HepG2 (cell line): ENCODE results near the gene PLD6. TPM values are rescaled to one million over a fixed set of nuclear protein-coding genes. Genes with fewer than 3 reads are reported as not detected.

Source experiments
- BHLHE40 ChIP-seq: IDR thresholded peaks from 2 replicates; pipeline ENCODE4 v1.6.1; 2011; ENCODE audit warnings: low read length, improper control_type of control experiment
- CCAR2 ChIP-seq: fragments of 200-400 bp; formaldehyde crosslinking; optimal IDR thresholded peaks from 2 replicates; pipeline ENCODE3; 2018; ENCODE audit warnings: low read depth, mild to moderate bottlenecking, low read length, moderate library complexity
- ELK4 ChIP-seq: sonication (generic); formaldehyde crosslinking; IDR thresholded peaks from 2 replicates; pipeline ENCODE4 v1.9.0; 2021; ENCODE audit warnings: missing genetic modification reagents, borderline replicate concordance
- FLYWCH1 ChIP-seq: sonication (generic); formaldehyde crosslinking; IDR thresholded peaks from 2 replicates; pipeline ENCODE4 v1.8.1; 2023; ENCODE audit warnings: mild to moderate bottlenecking, missing genetic modification reagents
- GTF3A ChIP-seq: sonication (generic); formaldehyde crosslinking; conservative IDR thresholded peaks from 2 replicates; pipeline ENCODE4 v1.4.0; 2020; ENCODE audit warnings: mild to moderate bottlenecking, missing genetic modification reagents
- JUN ChIP-seq: sonication (generic); formaldehyde crosslinking; IDR thresholded peaks from 2 replicates; pipeline ENCODE4 v1.4.0; 2020; ENCODE audit warnings: mild to moderate bottlenecking, missing genetic modification reagents
- LBX2 ChIP-seq: sonication (generic); formaldehyde crosslinking; IDR thresholded peaks from 2 replicates; pipeline ENCODE4 v1.5.0; 2020; ENCODE audit warnings: missing genetic modification reagents, mild to moderate bottlenecking, borderline replicate concordance
- MAFK ChIP-seq, 2 experiments: IDR thresholded peaks in 1 of 2; conservative IDR thresholded peaks in 1 of 2; 2 replicates each; pipeline ENCODE4 v1.6.1; 2011; ENCODE audit warnings: improper control_type of control experiment in 2 of 2, low read length in 2 of 2
- MIER3 ChIP-seq: IDR thresholded peaks from 2 replicates; pipeline ENCODE4 v1.6.1; 2016; ENCODE audit warnings: missing compliant biosample characterization, borderline replicate concordance
- NFATC3 ChIP-seq: sonication (generic); formaldehyde crosslinking; IDR thresholded peaks from 2 replicates; pipeline ENCODE4 v1.5.1; 2020; ENCODE audit warnings: mild to moderate bottlenecking, missing genetic modification reagents
- NFYB ChIP-seq: sonication (generic); formaldehyde crosslinking; IDR thresholded peaks from 2 replicates; pipeline ENCODE4 v1.4.0; 2020; ENCODE audit warnings: missing genetic modification reagents
- PLRG1 ChIP-seq: fragments of 450-650 bp; conservative IDR thresholded peaks from 2 replicates; pipeline ENCODE4 v1.6.1; 2016
- SMARCE1 ChIP-seq: fragments of 450-650 bp; IDR thresholded peaks from 2 replicates; pipeline ENCODE4 v1.6.1; 2017; ENCODE audit warnings: borderline replicate concordance
- SNRNP70 ChIP-seq: fragments of 200-400 bp; formaldehyde crosslinking; IDR thresholded peaks from 2 replicates; pipeline ENCODE4 v1.6.1; 2017; ENCODE audit warnings: mild to moderate bottlenecking, low read depth, low read length, moderate library complexity
- U2AF1 ChIP-seq: fragments of 200-400 bp; formaldehyde crosslinking; optimal IDR thresholded peaks from 2 replicates; pipeline ENCODE3; 2017; ENCODE audit warnings: mild to moderate bottlenecking, low read depth, low read length
- ZBTB1 ChIP-seq: sonication (generic); formaldehyde crosslinking; IDR thresholded peaks from 2 replicates; pipeline ENCODE4 v1.4.0; 2020; ENCODE audit warnings: missing genetic modification reagents, borderline replicate concordance
- ZFP82 ChIP-seq: sonication (generic); formaldehyde crosslinking; IDR thresholded peaks from 2 replicates; pipeline ENCODE4 v1.5.1; 2020; ENCODE audit warnings: mild to moderate bottlenecking, missing genetic modification reagents, borderline replicate concordance
- ZFX ChIP-seq: sonication (generic); formaldehyde crosslinking; IDR thresholded peaks from 2 replicates; pipeline ENCODE4 v1.4.0; 2020; ENCODE audit warnings: mild to moderate bottlenecking, low read depth, missing genetic modification reagents, moderate library complexity
- ZNF232 ChIP-seq: sonication (generic); formaldehyde crosslinking; IDR thresholded peaks from 2 replicates; pipeline ENCODE4 v1.4.0; 2020; ENCODE audit warnings: missing genetic modification reagents, borderline replicate concordance
- ZNF292 ChIP-seq: sonication (generic); formaldehyde crosslinking; IDR thresholded peaks from 2 replicates; pipeline ENCODE4 v1.8.1; 2022; ENCODE audit warnings: mild to moderate bottlenecking, low read depth, missing genetic modification reagents, borderline replicate concordance
- ZNF329 ChIP-seq: sonication (generic); formaldehyde crosslinking; IDR thresholded peaks from 2 replicates; pipeline ENCODE4 v1.9.0; 2021; ENCODE audit warnings: low read depth, mild to moderate bottlenecking, missing genetic modification reagents
- ZNF747 ChIP-seq: sonication (generic); formaldehyde crosslinking; IDR thresholded peaks from 2 replicates; pipeline ENCODE4 v1.8.1; 2023; ENCODE audit warnings: missing genetic modification reagents, mild to moderate bottlenecking, borderline replicate concordance
- polyA plus RNA-seq, 8 experiments: library from polyadenylated mRNA; depleted of rRNA in 3 of 8; stranded (reverse) in 7 of 8; unstranded in 1 of 8; fragments of >200 nt; fragmentation: Illumina TruSeq in 4 of 8; extraction: Trizol in 4 of 8; gene quantifications; 2 replicates each; pipeline versions ENCODE4 v1.2.1 to v1.2.3, GENCODE V29; 2011 to 2016; ENCODE audit warnings: low read depth in 4 of 8, missing spikeins in 1 of 8, mixed read lengths in 1 of 8; ENCODE audit not compliant: insufficient read depth in 1 of 8
- total RNA-seq, 5 experiments: library from RNA; depleted of rRNA; stranded (reverse); fragments of >200 nt; fragmentation: Illumina TruSeq; extraction: Trizol; gene quantifications; 2 replicates each; pipeline ENCODE4 v1.2.3, GENCODE V29; 2016; ENCODE audit warnings: low read depth in 1 of 5
- TF ChIP-seq, protein P1 (sequence below): sonication (generic); formaldehyde crosslinking; conservative IDR thresholded peaks from 2 replicates; pipeline ENCODE4 v1.4.0; 2020; ENCODE audit warnings: mild to moderate bottlenecking, missing genetic modification reagents, moderate library complexity

The PLD6 gene
- total and polyA plus RNA-seq, 2 of the 13 experiments (the other 11 are each of a cell fraction or from before 2014, with no cell fraction given), result 5.2 to 11.4 TPM

GRCh38 chr17:17237026-17237799 is 31.1 kb upstream of the PLD6 start, which contains the start of gene FLCN (continued):
- TF ChIP-seq ZNF747 (0 out of 2 replicates have a peak, but pooled peaks have one; percentile 39), SMARCE1 (no peak), ZFX (CRISPR knock-in tag) (no peak; the same call in 1 of the 2 replicates), LBX2 (CRISPR knock-in tag) (peak; percentile 31; the same call in 1 of the 2 replicates), PLRG1 (no peak), NFYB (CRISPR knock-in tag) (no peak), JUN (CRISPR knock-in tag) (0 out of 2 replicates have a peak, but pooled peaks have one; percentile 36), ZFP82 (CRISPR knock-in tag) (no peak), BHLHE40 (peak; percentile 96), ZNF329 (CRISPR knock-in tag) (no peak), U2AF1 (peak; percentile 73), MAFK (conservative IDR thresholded peaks at IDR 0.05 in 1 of 2, IDR thresholded peaks at IDR 0.05 in 1 of 2; ENCODE audit: low read length in 2 of 2) (peak in 1 of 2 experiments; percentile 64; a peak in 2 of 4 replicates), ZNF232 (CRISPR knock-in tag) (peak; percentile 14; the same call in 1 of the 2 replicates), CCAR2 (no peak), ZBTB1 (CRISPR knock-in tag) (no peak), ELK4 (CRISPR knock-in tag) (no peak), FLYWCH1 (CRISPR knock-in tag) (no peak), ZNF292 (no peak), MIER3 (no peak; the same call in 1 of the 2 replicates), NFATC3 (no peak), GTF3A (CRISPR knock-in tag) (no peak), SNRNP70 (no peak)
- TF ChIP-seq, protein P1, sequence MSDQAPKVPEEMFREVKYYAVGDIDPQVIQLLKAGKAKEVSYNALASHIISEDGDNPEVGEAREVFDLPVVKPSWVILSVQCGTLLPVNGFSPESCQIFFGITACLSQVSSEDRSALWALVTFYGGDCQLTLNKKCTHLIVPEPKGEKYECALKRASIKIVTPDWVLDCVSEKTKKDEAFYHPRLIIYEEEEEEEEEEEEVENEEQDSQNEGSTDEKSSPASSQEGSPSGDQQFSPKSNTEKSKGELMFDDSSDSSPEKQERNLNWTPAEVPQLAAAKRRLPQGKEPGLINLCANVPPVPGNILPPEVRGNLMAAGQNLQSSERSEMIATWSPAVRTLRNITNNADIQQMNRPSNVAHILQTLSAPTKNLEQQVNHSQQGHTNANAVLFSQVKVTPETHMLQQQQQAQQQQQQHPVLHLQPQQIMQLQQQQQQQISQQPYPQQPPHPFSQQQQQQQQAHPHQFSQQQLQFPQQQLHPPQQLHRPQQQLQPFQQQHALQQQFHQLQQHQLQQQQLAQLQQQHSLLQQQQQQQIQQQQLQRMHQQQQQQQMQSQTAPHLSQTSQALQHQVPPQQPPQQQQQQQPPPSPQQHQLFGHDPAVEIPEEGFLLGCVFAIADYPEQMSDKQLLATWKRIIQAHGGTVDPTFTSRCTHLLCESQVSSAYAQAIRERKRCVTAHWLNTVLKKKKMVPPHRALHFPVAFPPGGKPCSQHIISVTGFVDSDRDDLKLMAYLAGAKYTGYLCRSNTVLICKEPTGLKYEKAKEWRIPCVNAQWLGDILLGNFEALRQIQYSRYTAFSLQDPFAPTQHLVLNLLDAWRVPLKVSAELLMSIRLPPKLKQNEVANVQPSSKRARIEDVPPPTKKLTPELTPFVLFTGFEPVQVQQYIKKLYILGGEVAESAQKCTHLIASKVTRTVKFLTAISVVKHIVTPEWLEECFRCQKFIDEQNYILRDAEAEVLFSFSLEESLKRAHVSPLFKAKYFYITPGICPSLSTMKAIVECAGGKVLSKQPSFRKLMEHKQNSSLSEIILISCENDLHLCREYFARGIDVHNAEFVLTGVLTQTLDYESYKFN, result peak; percentile 26; the same call in 1 of the 2 replicates
